Caco-2 (cell line): ENCODE measurements around the gene PEF1. TPM values are rescaled to one million over a fixed set of nuclear protein-coding genes. Genes with fewer than 3 reads are reported as not detected.

Source experiments
- BruUV-seq: library from RNA; stranded (reverse); fragments of 400-500 nt; replicated peaks from 2 replicates; lab custom pipeline; 2021; lab: Mats Ljungman, UMichigan
- CTCF ChIA-PET: fragments of 300-600 bp; sonication (Branson Sonifier 250); formaldehyde crosslinking; loops from one replicate; lab custom pipeline; 2022; ENCODE audit warnings: antibody characterized with exemption; lab: Charles Lee
- POLR2A ChIA-PET: fragments of 300-600 bp; sonication (Branson Sonifier 250); formaldehyde crosslinking; loops from one replicate; lab custom pipeline; 2022; ENCODE audit warnings: antibody characterized with exemption; lab: Charles Lee
- DNase-seq, 2 experiments: peaks; one replicate each; pipeline versions ENCODE4 v3.0.0 to v3.0.0-alpha.2; 2020 to 2022
- H3K27me3 ChIP-seq: replicated peaks from 2 replicates; pipeline ENCODE4 v1.6.0; 2011; ENCODE audit warnings: low read length; ENCODE audit not compliant: control insufficient read depth, insufficient read depth
- H3K36me3 ChIP-seq: 2 replicates; pipeline ENCODE4 v1.5.1; 2011; ENCODE audit warnings: low read length; ENCODE audit not compliant: control insufficient read depth, insufficient read depth
- H3K4me1 ChIP-seq: fragments of 250-450 bp; sonication (Bioruptor Pico); 2 replicates; pipeline ENCODE4 v1.5.1; 2020; ENCODE audit warnings: mild to moderate bottlenecking
- H3K4me3 ChIP-seq: 2 replicates; pipeline ENCODE4 v1.5.1; 2011; ENCODE audit warnings: low read depth, mild to moderate bottlenecking, control low read depth, low read length
- H3K9me3 ChIP-seq: fragments of 250-450 bp; sonication (Bioruptor Pico); 2 replicates; pipeline ENCODE4 v1.5.1; 2020; ENCODE audit warnings: mild to moderate bottlenecking, moderate library complexity
- H3K27ac Mint-ChIP-seq: one replicate; pipeline ENCODE4 v1.8.0; 2022; ENCODE audit warnings: mixed read lengths; ENCODE audit not compliant: unreplicated experiment
- H3K27me3 Mint-ChIP-seq: one replicate; pipeline ENCODE4 v1.8.0; 2022; ENCODE audit warnings: mixed read lengths; ENCODE audit not compliant: insufficient read depth, unreplicated experiment
- H3K36me3 Mint-ChIP-seq: one replicate; pipeline ENCODE4 v1.8.0; 2022; ENCODE audit warnings: mild to moderate bottlenecking, mixed read lengths; ENCODE audit not compliant: insufficient read depth, unreplicated experiment
- H3K4me1 Mint-ChIP-seq: one replicate; pipeline ENCODE4 v1.8.0; 2022; ENCODE audit warnings: low read depth, mixed read lengths; ENCODE audit not compliant: unreplicated experiment
- H3K4me3 Mint-ChIP-seq: one replicate; pipeline ENCODE4 v1.8.0; 2022; ENCODE audit warnings: mild to moderate bottlenecking, moderate library complexity, mixed read lengths; ENCODE audit not compliant: unreplicated experiment
- H3K9me3 Mint-ChIP-seq: one replicate; pipeline ENCODE4 v1.8.0; 2022; ENCODE audit warnings: mixed read lengths; ENCODE audit not compliant: unreplicated experiment
- CTCF ChIP-seq, 2 experiments: fragments of 200-600 bp in 1 of 2; IDR thresholded peaks; 1 replicate in 1 of 2; 2 replicates in 1 of 2; pipeline versions ENCODE4 v1.5.1 to v1.8.0; 2011 to 2022; ENCODE audit warnings: antibody characterized with exemption in 1 of 2, control low read depth in 1 of 2, inconsistent platforms in 1 of 2, low read depth in 1 of 2, low read length in 1 of 2, mild to moderate bottlenecking in 1 of 2, moderate library complexity in 1 of 2; ENCODE audit not compliant: insufficient read depth in 1 of 2, severe bottlenecking in 1 of 2, unreplicated experiment in 1 of 2
- intact Hi-C: fragments of 100-400 bp; cut with micrococcal nuclease; formaldehyde crosslinking; loops from one replicate; pipeline ENCODE4 v1.10.0; 2022; ENCODE audit not compliant: unreplicated experiment
- total RNA-seq: library from RNA; stranded (reverse); gene quantifications from 2 replicates; pipeline ENCODE4 v1.2.3, GENCODE V29; 2022

The PEF1 gene
- total RNA-seq, 1 experiment from 2014 or later = 22.1 TPM

DNA sequence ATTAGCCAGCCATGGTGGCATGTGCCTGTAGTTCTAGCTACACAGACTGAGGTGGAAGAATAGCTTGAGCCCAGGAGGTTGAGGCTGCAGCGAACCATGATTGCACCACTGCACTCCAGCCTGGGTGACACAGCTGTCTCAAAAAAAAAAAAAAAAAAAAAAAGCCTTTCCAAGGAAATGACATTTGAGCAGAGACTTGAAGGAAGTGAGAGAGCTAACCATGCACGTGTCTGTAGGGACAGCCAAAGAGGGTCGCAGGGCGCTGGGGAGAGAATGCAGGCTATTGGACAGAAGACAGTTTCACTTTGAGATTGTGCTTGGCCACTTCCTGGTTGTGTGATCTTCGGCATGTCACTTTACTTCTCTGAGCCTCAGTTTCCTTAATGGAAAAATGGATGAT, 20.4 kb downstream of the PEF1 start:
- CTCF ChIA-PET = no interaction called here
- POLR2A ChIA-PET = no interaction called here
- H3K4me1 ChIP-seq = no peaks in the 10 kb centered on the region
- H3K36me3 Mint-ChIP-seq = no peaks in the 10 kb centered on the region
- no peaks in the 10 kb centered on the region for H3K27me3 ChIP-seq
- no TSS peak for BruUV-seq
- H3K27me3 Mint-ChIP-seq = no peaks in the 10 kb centered on the region
- TF ChIP-seq CTCF (IDR thresholded peaks at IDR 0.05; ENCODE audit: insufficient read depth in 1 of 2, low read depth in 1 of 2, low read length in 1 of 2, severe bottlenecking in 1 of 2, unreplicated experiment in 1 of 2) = no peak
- H3K9me3 ChIP-seq = no peaks in the 10 kb centered on the region
- H3K4me1 Mint-ChIP-seq = no peaks in the 10 kb centered on the region
- H3K9me3 Mint-ChIP-seq = no peaks in the 10 kb centered on the region
- H3K4me3 ChIP-seq = no peak overlapping the region
- no peaks in the 10 kb centered on the region for H3K36me3 ChIP-seq
- intact Hi-C loops = no loop called here
- H3K27ac Mint-ChIP-seq = no peak overlapping the region
- H3K4me3 Mint-ChIP-seq = no peak overlapping the region
- no peak for DNase-seq

- Histone ChIP-seq H3K36me3 (no peaks in the 10 kb centered on the region), H3K27me3 (no peaks in the 10 kb centered on the region), H3K4me3 (no peak overlapping the region), H3K4me1 (no peaks in the 10 kb centered on the region), H3K9me3 (no peaks in the 10 kb centered on the region)
- intact Hi-C loops = no loop called here
- no peak for DNase-seq
- ChIA-PET CTCF (no interaction called here), POLR2A (no interaction called here)
- no TSS peak for BruUV-seq
- no peaks in the 10 kb centered on the region for H3K36me3 Mint-ChIP-seq
- no peaks in the 10 kb centered on the region for H3K27me3 Mint-ChIP-seq
- H3K4me1 Mint-ChIP-seq = no peaks in the 10 kb centered on the region
- H3K9me3 Mint-ChIP-seq = no peaks in the 10 kb centered on the region
- H3K4me3 Mint-ChIP-seq = no peak overlapping the region
- no peak for TF ChIP-seq CTCF (IDR thresholded peaks at IDR 0.05; ENCODE audit: insufficient read depth in 1 of 2, low read depth in 1 of 2, low read length in 1 of 2, severe bottlenecking in 1 of 2, unreplicated experiment in 1 of 2)
- H3K27ac Mint-ChIP-seq = no peak overlapping the region
Measured at GRCh38 chr1:31623365-31623764, 21.3 kb downstream of the PEF1 start.

GRCh38 chr1:31621847-31622730, 22.6 kb downstream of the PEF1 start:
- Histone ChIP-seq H3K4me3 (no peak overlapping the region), H3K4me1 (no peaks in the 10 kb centered on the region), H3K9me3 (no peaks in the 10 kb centered on the region), H3K36me3 (no peaks in the 10 kb centered on the region), H3K27me3 (no peaks in the 10 kb centered on the region)
- TF ChIP-seq CTCF (IDR thresholded peaks at IDR 0.05; ENCODE audit: insufficient read depth in 1 of 2, low read depth in 1 of 2, low read length in 1 of 2, severe bottlenecking in 1 of 2, unreplicated experiment in 1 of 2) = no peak
- H3K27ac Mint-ChIP-seq = no peak overlapping the region
- no peaks in the 10 kb centered on the region for H3K27me3 Mint-ChIP-seq
- DNase-seq = no peak
- H3K4me1 Mint-ChIP-seq = peaks cover 4% of the 10 kb centered on the region
- intact Hi-C loops = no loop called here
- no peaks in the 10 kb centered on the region for H3K36me3 Mint-ChIP-seq
- CTCF ChIA-PET = no interaction called here
- POLR2A ChIA-PET = no interaction called here
- H3K9me3 Mint-ChIP-seq = no peaks in the 10 kb centered on the region
- no peak overlapping the region for H3K4me3 Mint-ChIP-seq
- no TSS peak for BruUV-seq
